Measurements from ENCODE around the gene MIS18A.

- TF ChIP-seq POLR2A (IDR thresholded peaks at IDR 0.05) = no peak
- no peak for TF ChIP-seq CTCF (IDR thresholded peaks at IDR 0.05)
These were observed 36.0 kb upstream of the MIS18A start for GRCh38 chr21:32314806-32315205.
